DMS 273 (cell line): Measurements from ENCODE around the gene KRTAP12-4.
"Not testable (repeated sequence)": the region's sequence is repeated elsewhere in the genome, so short reads cannot be mapped to it uniquely, and the experiment has no call there.

Experiments
- DNase-seq: peaks from one replicate; lab custom pipeline; 2025; ENCODE audit not compliant: unreplicated experiment; lab: John Stamatoyannopoulos, UW

The KRTAP12-4 gene

DNA sequence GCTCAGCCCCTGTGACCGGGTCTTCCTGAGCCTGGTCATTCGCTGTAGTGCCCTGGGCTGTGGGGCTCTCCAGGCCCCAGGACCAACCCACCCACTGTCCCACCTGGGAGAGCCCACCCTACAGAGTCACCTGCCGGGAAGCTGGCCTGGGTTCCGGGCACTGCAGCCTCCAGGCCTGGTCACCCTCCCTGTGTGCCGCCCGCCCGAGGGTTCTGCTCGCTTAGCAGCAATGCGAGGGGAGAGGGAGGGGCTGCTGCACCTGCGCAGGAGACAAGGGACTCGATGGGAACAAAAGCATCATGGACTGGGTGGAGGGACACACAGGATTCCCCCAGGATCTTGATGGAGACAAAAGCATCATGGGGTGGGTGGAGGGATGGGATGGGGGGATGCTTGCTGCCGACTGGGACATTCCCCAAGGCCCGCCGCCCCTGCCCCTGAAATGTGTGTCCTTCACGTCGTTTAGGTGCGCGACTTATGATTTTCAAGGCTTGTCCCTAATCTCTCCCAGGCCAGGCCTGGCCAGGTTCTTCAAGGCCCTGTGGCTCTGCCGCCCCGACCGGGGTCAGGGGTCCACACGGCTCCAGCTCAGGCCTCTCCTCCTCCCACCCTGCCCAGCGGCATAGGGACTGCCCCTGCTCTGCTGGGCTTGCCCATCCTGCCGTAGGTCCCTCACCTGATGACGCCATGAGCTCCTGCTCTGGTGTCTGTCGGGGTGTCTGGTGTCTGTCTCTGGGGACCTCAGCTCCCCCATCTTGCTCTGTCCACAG is 40.9 kb downstream of the KRTAP12-4 start:
- DNase-seq, result no peak

DNA sequence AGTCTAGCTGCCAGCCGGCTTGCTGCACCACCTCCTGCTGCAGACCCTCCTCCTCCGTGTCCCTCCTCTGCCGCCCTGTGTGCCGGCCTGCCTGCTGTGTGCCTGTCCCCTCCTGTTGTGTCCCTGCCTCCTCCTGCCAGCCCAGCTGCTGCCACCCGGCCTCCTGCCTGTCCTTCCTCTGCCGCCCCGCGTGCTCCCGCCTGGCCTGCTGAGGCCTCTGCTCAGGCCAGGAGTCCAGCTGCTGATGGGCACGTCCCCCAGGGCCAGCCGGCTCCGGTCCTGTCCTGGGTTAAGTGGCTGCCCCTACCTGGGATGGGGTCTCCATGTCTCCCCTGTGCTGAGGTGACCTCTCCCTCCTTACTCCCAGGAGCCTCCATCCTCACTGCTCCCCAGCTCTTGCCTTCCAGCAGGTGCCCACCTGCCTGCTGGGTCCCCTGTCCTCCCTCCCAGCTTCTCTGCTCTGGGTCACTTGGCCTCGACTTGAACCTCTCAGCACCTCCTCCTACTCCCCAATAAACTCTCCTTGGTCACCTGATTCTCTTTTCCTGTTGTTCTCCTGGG is 41.7 kb downstream of the KRTAP12-4 start:
- DNase-seq, result no peak

DNA sequence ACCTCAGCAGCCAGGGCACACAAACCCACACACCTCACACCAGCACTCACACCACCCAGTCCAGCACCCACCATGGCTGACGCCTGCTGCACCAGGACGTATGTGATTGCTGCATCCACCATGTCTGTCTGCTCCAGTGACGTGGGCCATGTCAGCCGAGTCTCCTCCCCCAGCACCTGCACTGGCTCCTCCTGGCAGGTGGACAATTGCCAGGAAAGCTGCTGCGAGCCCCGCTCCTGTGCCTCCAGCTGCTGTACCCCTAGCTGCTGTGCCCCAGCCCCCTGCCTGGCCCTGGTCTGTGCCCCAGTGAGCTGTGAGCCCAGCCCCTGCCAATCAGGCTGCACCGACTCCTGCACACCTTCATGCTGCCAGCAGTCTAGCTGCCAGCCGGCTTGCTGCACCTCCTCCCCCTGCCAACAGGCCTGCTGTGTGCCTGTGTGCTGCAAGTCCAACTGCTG is 42.4 kb downstream of the KRTAP12-4 start, which contains the start of gene KRTAP10-8:
Gene KRTAP10-8 (plus strand): TSS at position 51 of the 458 bp plus-strand sequence. CDS start 22 bp downstream, at position 73.
- DNase-seq, result peak; percentile 44

DNA sequence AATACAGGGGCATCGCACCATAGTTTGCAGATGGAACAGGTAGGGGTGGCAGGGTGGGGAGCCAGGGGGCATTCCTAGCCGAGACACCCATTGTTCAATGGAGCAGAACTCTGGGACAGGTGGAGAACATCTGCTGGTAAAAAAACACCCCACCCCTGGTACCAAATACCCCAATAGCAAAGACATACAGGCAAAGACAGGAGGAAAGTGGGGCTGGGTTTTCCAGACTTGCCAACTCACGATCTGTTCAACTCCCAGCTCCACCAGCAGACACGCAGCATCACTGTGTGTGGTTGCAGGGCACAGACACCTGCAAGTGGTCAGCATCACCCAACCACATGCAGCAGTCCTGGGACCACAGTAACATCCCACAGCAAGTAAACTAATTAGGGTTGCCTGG is 42.9 kb downstream of the KRTAP12-4 start:
- DNase-seq, result no peak

DNA sequence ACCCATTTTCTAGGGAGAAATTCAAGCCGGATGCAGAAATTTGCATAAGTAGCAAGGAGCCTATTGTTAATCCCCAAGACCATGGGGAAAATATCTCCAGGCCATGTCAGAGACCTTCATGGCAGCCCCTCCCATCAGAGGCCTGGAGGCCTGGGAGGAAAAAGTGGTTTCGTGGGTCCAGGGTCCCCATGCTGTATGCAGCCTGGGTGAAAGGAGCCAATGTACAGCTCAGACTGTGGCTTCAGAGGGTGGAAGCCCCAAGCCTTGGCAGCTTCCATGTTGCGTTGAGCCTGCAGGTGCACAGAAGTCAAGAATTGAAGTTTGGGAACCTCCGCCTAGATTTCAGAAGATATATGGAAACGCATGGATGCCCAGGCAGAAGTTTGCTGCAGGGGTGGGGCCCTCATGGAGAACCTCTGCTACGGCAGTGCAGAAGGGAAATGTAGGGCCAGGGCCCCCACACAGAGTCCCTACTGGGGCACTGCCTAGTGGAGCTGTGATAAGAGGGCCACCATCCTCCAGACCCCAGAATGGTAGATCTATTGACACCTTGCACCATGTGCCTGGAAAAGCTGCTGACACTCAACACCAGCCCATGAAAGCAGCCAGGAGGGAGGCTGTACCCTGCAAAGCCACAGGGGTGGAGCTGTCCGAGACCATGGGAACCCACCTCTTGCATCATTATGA is 44.2 kb downstream of the KRTAP12-4 start:
- DNase-seq, result not testable (repeated sequence)

DNA sequence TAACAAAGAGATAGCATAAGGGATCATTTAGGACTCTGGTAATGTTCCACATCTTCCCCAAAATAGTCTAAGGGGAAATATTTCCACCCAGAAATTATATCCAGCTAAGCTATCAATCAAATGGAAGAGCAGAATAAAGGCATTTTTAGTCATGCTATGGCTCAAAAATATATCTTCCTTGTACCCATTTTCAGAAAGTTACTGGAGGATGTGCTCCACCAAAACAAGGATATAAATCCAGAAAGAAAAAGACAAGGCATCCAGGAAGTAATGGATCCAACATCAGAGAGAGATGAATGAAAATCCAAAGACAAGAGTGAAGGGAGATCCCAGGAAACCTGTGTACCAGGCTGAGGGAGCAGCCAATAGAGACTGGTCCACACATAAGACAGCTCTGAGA is 45.3 kb downstream of the KRTAP12-4 start:
- no peak for DNase-seq

DNA sequence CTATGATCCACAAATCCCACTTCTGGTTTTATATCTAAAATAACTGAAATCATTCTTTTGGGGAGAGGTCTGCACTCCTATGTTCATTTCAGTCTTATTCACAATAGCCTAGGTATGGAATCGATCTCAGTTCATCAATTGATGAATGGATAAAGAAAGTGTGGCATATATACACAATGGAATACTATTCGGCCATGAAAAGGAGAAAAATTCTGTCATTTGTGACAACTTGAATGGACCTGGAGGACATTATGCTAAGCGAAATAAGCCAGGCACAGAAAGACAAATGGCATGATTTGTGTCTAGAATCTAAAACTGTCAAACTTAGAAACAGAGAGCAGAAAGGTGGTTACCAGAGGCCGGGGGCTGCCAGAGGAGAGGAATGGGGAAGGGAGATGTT is 48.0 kb downstream of the KRTAP12-4 start:
- DNase-seq, result no peak
